HepG2 (cell line): Measurements from ENCODE around the gene HECTD1. TPM values are rescaled to one million over a fixed set of nuclear protein-coding genes. Genes with fewer than 3 reads are reported as not detected.

Experiments
- CAMTA2 ChIP-seq: sonication (generic); formaldehyde crosslinking; IDR thresholded peaks from 2 replicates; pipeline ENCODE4 v1.4.0; 2020; ENCODE audit warnings: mild to moderate bottlenecking, missing genetic modification reagents, borderline replicate concordance
- CBFB ChIP-seq: sonication (generic); formaldehyde crosslinking; IDR thresholded peaks from 2 replicates; pipeline ENCODE4 v1.4.0; 2020; ENCODE audit warnings: missing genetic modification reagents
- HMGXB3 ChIP-seq: sonication (generic); formaldehyde crosslinking; IDR thresholded peaks from 2 replicates; pipeline ENCODE4 v1.4.0; 2020; ENCODE audit warnings: missing genetic modification reagents, borderline replicate concordance
- ISX ChIP-seq: sonication (generic); formaldehyde crosslinking; conservative IDR thresholded peaks from 2 replicates; pipeline ENCODE4 v1.5.0; 2020; ENCODE audit warnings: missing genetic modification reagents
- JUN ChIP-seq: sonication (generic); formaldehyde crosslinking; IDR thresholded peaks from 2 replicates; pipeline ENCODE4 v1.4.0; 2020; ENCODE audit warnings: mild to moderate bottlenecking, missing genetic modification reagents
- KAT2B ChIP-seq: fragments of 150-350 bp; IDR thresholded peaks from 2 replicates; pipeline ENCODE4 v1.6.1; 2014; ENCODE audit warnings: low read depth, low read length, borderline replicate concordance
- LBX2 ChIP-seq: sonication (generic); formaldehyde crosslinking; IDR thresholded peaks from 2 replicates; pipeline ENCODE4 v1.5.0; 2020; ENCODE audit warnings: missing genetic modification reagents, mild to moderate bottlenecking, borderline replicate concordance
- SKIL ChIP-seq: sonication (generic); formaldehyde crosslinking; IDR thresholded peaks from 2 replicates; pipeline ENCODE4 v1.8.0; 2022; ENCODE audit warnings: missing genetic modification reagents, mild to moderate bottlenecking, moderate library complexity, borderline replicate concordance
- SYNCRIP ChIP-seq: fragments of 200-400 bp; formaldehyde crosslinking; IDR thresholded peaks from 2 replicates; pipeline ENCODE4 v1.6.1; 2018; ENCODE audit warnings: mild to moderate bottlenecking, low read depth, low read length; ENCODE audit not compliant: insufficient read depth
- TBX2 ChIP-seq: sonication (generic); formaldehyde crosslinking; IDR thresholded peaks from 2 replicates; pipeline ENCODE4 v1.5.0; 2020; ENCODE audit warnings: missing genetic modification reagents, mild to moderate bottlenecking, borderline replicate concordance
- TBX3 ChIP-seq: fragments of 450-650 bp; IDR thresholded peaks from 2 replicates; pipeline ENCODE4 v1.6.1; 2017; ENCODE audit warnings: antibody characterized with exemption, mild to moderate bottlenecking, inconsistent platforms, borderline replicate concordance
- TOE1 ChIP-seq: sonication (generic); formaldehyde crosslinking; IDR thresholded peaks from 2 replicates; pipeline ENCODE4 v1.4.0; 2020; ENCODE audit warnings: mild to moderate bottlenecking, missing genetic modification reagents
- TRAFD1 ChIP-seq: sonication (generic); formaldehyde crosslinking; IDR thresholded peaks from 2 replicates; pipeline ENCODE4 v1.5.1; 2020; ENCODE audit warnings: missing genetic modification reagents, mild to moderate bottlenecking, borderline replicate concordance
- ZFX ChIP-seq: sonication (generic); formaldehyde crosslinking; IDR thresholded peaks from 2 replicates; pipeline ENCODE4 v1.4.0; 2020; ENCODE audit warnings: mild to moderate bottlenecking, low read depth, missing genetic modification reagents, moderate library complexity
- ZNF292 ChIP-seq: sonication (generic); formaldehyde crosslinking; IDR thresholded peaks from 2 replicates; pipeline ENCODE4 v1.8.1; 2022; ENCODE audit warnings: mild to moderate bottlenecking, low read depth, missing genetic modification reagents, borderline replicate concordance
- ZNF430 ChIP-seq: sonication (generic); formaldehyde crosslinking; IDR thresholded peaks from 2 replicates; pipeline ENCODE4 v1.9.0; 2021; ENCODE audit warnings: mild to moderate bottlenecking, missing genetic modification reagents
- ZNF468 ChIP-seq: sonication (generic); formaldehyde crosslinking; IDR thresholded peaks from 2 replicates; pipeline ENCODE4 v1.8.0; 2022; ENCODE audit warnings: mild to moderate bottlenecking, moderate library complexity, missing genetic modification reagents
- ZNF546 ChIP-seq: sonication (generic); formaldehyde crosslinking; conservative IDR thresholded peaks from 2 replicates; pipeline ENCODE4 v1.8.1; 2023; ENCODE audit warnings: mild to moderate bottlenecking, missing genetic modification reagents
- ZNF556 ChIP-seq: sonication (generic); formaldehyde crosslinking; IDR thresholded peaks from 2 replicates; pipeline ENCODE4 v1.4.0; 2020; ENCODE audit warnings: mild to moderate bottlenecking, missing genetic modification reagents, borderline replicate concordance
- ZNF782 ChIP-seq: sonication (generic); formaldehyde crosslinking; IDR thresholded peaks from 2 replicates; pipeline ENCODE4 v1.4.0; 2020; ENCODE audit warnings: missing genetic modification reagents, mild to moderate bottlenecking, borderline replicate concordance
- polyA plus RNA-seq, 8 experiments: library from polyadenylated mRNA; depleted of rRNA in 3 of 8; stranded (reverse) in 7 of 8; unstranded in 1 of 8; fragments of >200 nt; fragmentation: Illumina TruSeq in 4 of 8; extraction: Trizol in 4 of 8; gene quantifications; 2 replicates each; pipeline versions ENCODE4 v1.2.1 to v1.2.3, GENCODE V29; 2011 to 2016; ENCODE audit warnings: low read depth in 4 of 8, missing spikeins in 1 of 8, mixed read lengths in 1 of 8; ENCODE audit not compliant: insufficient read depth in 1 of 8
- total RNA-seq, 5 experiments: library from RNA; depleted of rRNA; stranded (reverse); fragments of >200 nt; fragmentation: Illumina TruSeq; extraction: Trizol; gene quantifications; 2 replicates each; pipeline ENCODE4 v1.2.3, GENCODE V29; 2016; ENCODE audit warnings: low read depth in 1 of 5

The HECTD1 gene
- total and polyA plus RNA-seq, 2 of the 13 experiments (the other 11 are each of a cell fraction or from before 2014, with no cell fraction given) = 312 to 560 TPM

GRCh38 chr14:31229638-31230572 is 22.3 kb upstream of the HECTD1 start (continued):
- TF ChIP-seq KAT2B (no peak), ISX (peak; percentile 83), ZNF546 (CRISPR knock-in tag) (no peak), ZNF468 (no peak), TRAFD1 (CRISPR knock-in tag) (peak; percentile 100; the same call in 1 of the 2 replicates), ZNF782 (CRISPR knock-in tag) (peak; percentile 99), JUN (peak; percentile 100), TOE1 (CRISPR knock-in tag) (peak; percentile 100), ZNF430 (peak; percentile 100), ZNF556 (peak; percentile 100), HMGXB3 (CRISPR knock-in tag) (peak; percentile 98), CBFB (CRISPR knock-in tag) (peak; percentile 99), TBX2 (peak; percentile 100), ZNF292 (peak; percentile 100), SYNCRIP (no peak), ZFX (CRISPR knock-in tag) (peak; percentile 82), TBX3 (peak; percentile 100), CAMTA2 (CRISPR knock-in tag) (no peak), SKIL (CRISPR knock-in tag) (peak; percentile 100), LBX2 (CRISPR knock-in tag) (peak; percentile 97)
